ENCODE measurements around the gene SALL1.

DNA sequence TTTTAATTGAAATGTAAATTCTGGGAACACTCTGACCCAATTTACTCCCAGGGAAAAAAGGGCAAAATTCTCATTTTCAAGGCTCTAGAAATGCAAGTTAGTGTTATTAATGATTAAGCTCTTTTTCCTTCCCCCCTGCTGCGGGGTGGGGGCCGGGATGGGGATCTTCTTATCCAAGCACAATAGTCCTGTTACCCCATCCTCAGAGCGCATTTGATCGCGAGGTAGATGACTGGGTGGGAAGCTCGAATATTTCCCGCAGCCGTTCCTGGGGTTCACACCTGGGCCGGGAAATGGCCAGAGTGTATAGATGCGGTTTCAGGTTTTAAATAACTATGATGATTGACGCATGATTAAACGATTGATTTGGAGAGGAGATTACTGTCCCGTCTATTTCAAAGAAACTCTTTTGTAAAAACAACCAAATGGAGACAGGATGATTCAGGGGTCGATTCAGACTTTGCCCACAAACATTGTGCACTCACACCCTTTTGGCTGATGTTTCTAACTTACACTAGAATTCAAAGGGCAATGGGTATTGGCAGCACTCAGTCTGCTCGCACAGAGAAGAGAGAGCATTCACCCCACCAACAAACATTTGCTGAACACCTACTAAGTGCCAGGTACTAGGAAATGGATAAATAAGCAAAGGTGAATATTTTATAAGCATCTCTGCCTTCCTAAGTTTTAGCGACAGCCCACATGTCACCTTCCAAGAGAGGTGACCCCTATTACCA lies 55.0 kb downstream of the SALL1 start:
- TF ChIP-seq, protein P1, sequence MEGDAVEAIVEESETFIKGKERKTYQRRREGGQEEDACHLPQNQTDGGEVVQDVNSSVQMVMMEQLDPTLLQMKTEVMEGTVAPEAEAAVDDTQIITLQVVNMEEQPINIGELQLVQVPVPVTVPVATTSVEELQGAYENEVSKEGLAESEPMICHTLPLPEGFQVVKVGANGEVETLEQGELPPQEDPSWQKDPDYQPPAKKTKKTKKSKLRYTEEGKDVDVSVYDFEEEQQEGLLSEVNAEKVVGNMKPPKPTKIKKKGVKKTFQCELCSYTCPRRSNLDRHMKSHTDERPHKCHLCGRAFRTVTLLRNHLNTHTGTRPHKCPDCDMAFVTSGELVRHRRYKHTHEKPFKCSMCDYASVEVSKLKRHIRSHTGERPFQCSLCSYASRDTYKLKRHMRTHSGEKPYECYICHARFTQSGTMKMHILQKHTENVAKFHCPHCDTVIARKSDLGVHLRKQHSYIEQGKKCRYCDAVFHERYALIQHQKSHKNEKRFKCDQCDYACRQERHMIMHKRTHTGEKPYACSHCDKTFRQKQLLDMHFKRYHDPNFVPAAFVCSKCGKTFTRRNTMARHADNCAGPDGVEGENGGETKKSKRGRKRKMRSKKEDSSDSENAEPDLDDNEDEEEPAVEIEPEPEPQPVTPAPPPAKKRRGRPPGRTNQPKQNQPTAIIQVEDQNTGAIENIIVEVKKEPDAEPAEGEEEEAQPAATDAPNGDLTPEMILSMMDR (IDR thresholded peaks at IDR 0.05 in 4 of 5, conservative IDR thresholded peaks at IDR 0.05 in 1 of 5) = no peak
- no peak for TF ChIP-seq POLR2A (IDR thresholded peaks at IDR 0.05)

All from gastrocnemius medialis (tissue), 4 donors.